Measurements from ENCODE around the gene TBCK.

- no peak for TF ChIP-seq EZH2phosphoT487 (IDR thresholded peaks at IDR 0.05; ENCODE audit: borderline replicate concordance, low read depth)
- no peak for TF ChIP-seq YY1 (IDR thresholded peaks at IDR 0.05; ENCODE audit: low read depth)
- TF ChIP-seq TAF1 (IDR thresholded peaks at IDR 0.05; ENCODE audit: borderline replicate concordance, low read depth, low read length), result no peak
- no peak for TF ChIP-seq RAD21 (IDR thresholded peaks at IDR 0.05; ENCODE audit: low read length)
- no peak for TF ChIP-seq JUND (IDR thresholded peaks at IDR 0.05)
- TF ChIP-seq POLR2AphosphoS5 (IDR thresholded peaks at IDR 0.05; ENCODE audit: low read depth, low read length), result no peak
- TF ChIP-seq CTCF (IDR thresholded peaks at IDR 0.05), result no peak
- TF ChIP-seq CHD2 (IDR thresholded peaks at IDR 0.05; ENCODE audit: low read length, partially characterized antibody), result no peak
- TF ChIP-seq EP300 (IDR thresholded peaks at IDR 0.05; ENCODE audit: borderline replicate concordance in 1 of 2, low read depth in 1 of 2, low read length in 1 of 2), result no peak
- no peak for TF ChIP-seq REST (IDR thresholded peaks at IDR 0.05; ENCODE audit: low read depth, low read length)
- TF ChIP-seq RCOR1 (IDR thresholded peaks at IDR 0.05; ENCODE audit: low read length), result no peak
- no peak for TF ChIP-seq MEF2A (IDR thresholded peaks at IDR 0.05; ENCODE audit: borderline replicate concordance, low read depth)
- no peak for TF ChIP-seq RFX5 (IDR thresholded peaks at IDR 0.05; ENCODE audit: low read length)
- no peak for TF ChIP-seq SMC3 (IDR thresholded peaks at IDR 0.05; ENCODE audit: low read depth, low read length)
Observed at GRCh38 chr4:106306561-106306960, 9.4 kb downstream of the TBCK start.

Measured in SK-N-SH (cell line).